GM21390 (cell line): Measurements from ENCODE around the gene HAUS7.

Source experiments
- ATAC-seq: cut with Tn5 transposase; IDR thresholded peaks from one replicate; pipeline ENCODE4 v1.9.1; 2021; ENCODE audit not compliant: unreplicated experiment

The HAUS7 gene

GRCh38 chrX:153441981-153442380 is 28.4 kb downstream of the HAUS7 start:
- ATAC-seq: no peak

- no peak for ATAC-seq
Measured at GRCh38 chrX:153441296-153441695, 29.1 kb downstream of the HAUS7 start.

- ATAC-seq: no peak
Measured at GRCh38 chrX:153440556-153441135, 29.7 kb downstream of the HAUS7 start.

- ATAC-seq: no peak
Measured at GRCh38 chrX:153439977-153440376, 30.4 kb downstream of the HAUS7 start.

GRCh38 chrX:153438532-153438931 is 31.8 kb downstream of the HAUS7 start:
- no peak for ATAC-seq

GRCh38 chrX:153435845-153436244 is 34.5 kb downstream of the HAUS7 start:
- ATAC-seq: no peak

- no peak for ATAC-seq
Measured at GRCh38 chrX:153434801-153435200, 35.6 kb downstream of the HAUS7 start.

- no peak for ATAC-seq
Measured at GRCh38 chrX:153433781-153434285, 36.5 kb downstream of the HAUS7 start.

GRCh38 chrX:153433161-153433680 is 37.2 kb downstream of the HAUS7 start:
- no peak for ATAC-seq

GRCh38 chrX:153430796-153431195 is 39.6 kb downstream of the HAUS7 start:
- ATAC-seq: no peak

GRCh38 chrX:153426204-153426603 is 44.2 kb downstream of the HAUS7 start:
- ATAC-seq: no peak

GRCh38 chrX:153423652-153424051 is 46.7 kb downstream of the HAUS7 start:
- ATAC-seq: no peak

GRCh38 chrX:153421856-153422255 is 48.5 kb downstream of the HAUS7 start:
- ATAC-seq: no peak

- no peak for ATAC-seq
Measured at GRCh38 chrX:153420851-153421599, 49.4 kb downstream of the HAUS7 start.

- ATAC-seq: no peak
Measured at GRCh38 chrX:153417637-153418036, 52.7 kb downstream of the HAUS7 start.

- no peak for ATAC-seq
Measured at GRCh38 chrX:153416781-153417450, 53.5 kb downstream of the HAUS7 start.

GRCh38 chrX:153414856-153415510 is 55.4 kb downstream of the HAUS7 start:
- ATAC-seq: no peak

- ATAC-seq: no peak
Measured at GRCh38 chrX:153413731-153414130, 56.6 kb downstream of the HAUS7 start.

- no peak for ATAC-seq
Measured at GRCh38 chrX:153412746-153413720, 57.3 kb downstream of the HAUS7 start.

- ATAC-seq: no peak
Measured at GRCh38 chrX:153411988-153412574, 58.3 kb downstream of the HAUS7 start.
